ENCODE data around the gene COL21A1.

DNA sequence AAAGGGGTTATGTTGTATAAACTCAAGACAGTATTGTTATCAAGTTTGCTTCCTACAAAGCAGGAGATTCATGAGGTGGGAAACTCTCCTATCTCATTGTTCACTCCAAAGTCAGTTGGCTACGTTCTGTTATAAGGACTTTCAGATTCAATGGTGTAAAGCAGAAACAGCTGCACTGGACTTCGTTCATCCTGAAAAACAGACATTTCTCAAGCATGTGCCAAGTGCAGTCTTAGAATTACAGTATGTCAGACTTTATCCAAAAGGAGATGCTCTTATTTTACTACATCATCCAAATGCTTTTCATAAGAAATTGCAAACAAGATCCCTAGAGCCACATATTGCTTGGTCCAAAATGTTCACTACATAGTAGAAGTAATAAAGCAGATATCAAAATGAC lies 14.9 kb downstream of the COL21A1 start:
- no peak for TF ChIP-seq GATA3 (IDR thresholded peaks at IDR 0.05; ENCODE audit: low read depth, low read length)
- TF ChIP-seq GATA2 (IDR thresholded peaks at IDR 0.05; ENCODE audit: low read depth, low read length) = no peak
